K562 (cell line): Measurements from ENCODE around the gene ZNF521. TPM values are rescaled to one million over a fixed set of nuclear protein-coding genes. Genes with fewer than 3 reads are reported as not detected.

Source experiments
- ATAC-seq: fragments of 200-7000 bp; cut with Tn5 transposase; 3 replicates; pipeline ENCODE4 v1.9.1; 2020; ENCODE audit warnings: moderate library complexity
- BruUV-seq: library from RNA; stranded (reverse); fragments of 400-500 nt; replicated peaks from 2 replicates; lab custom pipeline; 2021; lab: Mats Ljungman, UMichigan
- CTCF ChIA-PET: fragments of 300-600 bp; formaldehyde crosslinking; extraction: SDS; loops from one replicate; lab custom pipeline; 2021; ENCODE audit warnings: low intra/inter-chr PET ratio; lab: Yijun Ruan, JAX
- POLR2A ChIA-PET: fragments of 300-600, 350-650 bp; sonication (Branson Sonifier 250); formaldehyde crosslinking; extraction: SDS; loops from one replicate; lab custom pipeline; 2021; ENCODE audit warnings: antibody characterized with exemption, inconsistent platforms; lab: Yijun Ruan, JAX
- DNase-seq, 4 experiments: peaks; one replicate each; pipeline versions ENCODE4 v3.0.0 to v3.0.0-alpha.2; 2011 to 2018; ENCODE audit warnings: low spot score in 3 of 4, mixed read lengths in 3 of 4; ENCODE audit errors: extremely low read depth in 1 of 4
- FAIRE-seq: peaks from 2 replicates; lab custom pipeline; 2011; peaks lifted over from hg19 to GRCh38; lab: Jason Lieb, UNC
- H2AFZ ChIP-seq: 2 replicates; pipeline ENCODE4 v1.6.0; 2011; ENCODE audit warnings: low read depth, low read length, control low read depth, inconsistent platforms
- H3K27ac ChIP-seq: fragments of 200-600 bp; 3 replicates; pipeline ENCODE4 v1.8.0; 2011; ENCODE audit warnings: low read depth, mild to moderate bottlenecking, control low read depth, inconsistent platforms, low read length, moderate library complexity, mixed read lengths; ENCODE audit errors: extremely low read depth
- H3K27me3 ChIP-seq, 2 experiments: fragments of 300-600 bp in 1 of 2; 2 replicates in 1 of 2; 3 replicates in 1 of 2; pipeline versions ENCODE4 v1.6.0 to v1.8.0; 2011; ENCODE audit warnings: inconsistent platforms in 2 of 2, low read length in 2 of 2, mild to moderate bottlenecking in 1 of 2, mixed read lengths in 1 of 2, moderate library complexity in 1 of 2; ENCODE audit not compliant: control insufficient read depth in 2 of 2, insufficient read depth in 2 of 2
- H3K36me3 ChIP-seq: fragments of 300-600 bp; 3 replicates; pipeline ENCODE4 v1.8.0; 2011; ENCODE audit warnings: mild to moderate bottlenecking, low read length, inconsistent platforms; ENCODE audit not compliant: control insufficient read depth, insufficient read depth
- H3K4me1 ChIP-seq, 2 experiments: fragments of 200-600 bp in 1 of 2; replicated peaks in 1 of 2; 2 replicates in 1 of 2; 3 replicates in 1 of 2; pipeline versions ENCODE4 v1.5.1 to v1.8.0; 2011; ENCODE audit warnings: inconsistent platforms in 2 of 2, low read length in 2 of 2, mild to moderate bottlenecking in 1 of 2, mixed read lengths in 1 of 2, moderate library complexity in 1 of 2; ENCODE audit not compliant: control insufficient read depth in 2 of 2, insufficient read depth in 2 of 2
- H3K4me2 ChIP-seq: 2 replicates; pipeline ENCODE4 v1.6.1; 2011; ENCODE audit warnings: low read length, control low read depth, inconsistent platforms, mixed read lengths; ENCODE audit not compliant: insufficient read depth
- H3K4me3 ChIP-seq: fragments of 200-600 bp; sonication (generic), shearing (Covaris generic); 2 replicates; pipeline ENCODE4 v1.5.1; 2016; ENCODE audit warnings: control low read depth, inconsistent platforms
- H3K79me2 ChIP-seq: fragments of 200-600 bp; 3 replicates; pipeline ENCODE4 v1.8.0; 2011; ENCODE audit warnings: low read length, inconsistent platforms; ENCODE audit not compliant: control insufficient read depth, insufficient read depth
- H3K9ac ChIP-seq, 2 experiments: 2 replicates each; pipeline versions ENCODE4 v1.6.0 to v1.6.1; 2011; ENCODE audit warnings: low read depth in 2 of 2, low read length in 2 of 2, control low read depth in 1 of 2, inconsistent platforms in 1 of 2, mild to moderate bottlenecking in 1 of 2, mixed read lengths in 1 of 2; ENCODE audit not compliant: insufficient read depth in 1 of 2
- H3K9me1 ChIP-seq: one replicate; pipeline ENCODE4 v1.6.0; 2011; ENCODE audit warnings: inconsistent platforms, mild to moderate bottlenecking, low read length, moderate library complexity; ENCODE audit not compliant: control insufficient read depth, insufficient read depth
- H3K9me3 ChIP-seq: replicated peaks from 2 replicates; pipeline ENCODE4 v1.5.1; 2011; ENCODE audit warnings: low read depth, low read length, inconsistent platforms; ENCODE audit not compliant: control insufficient read depth, insufficient read depth
- H4K20me1 ChIP-seq: replicated peaks from 2 replicates; pipeline ENCODE4 v1.6.1; 2011; ENCODE audit warnings: low read length, inconsistent platforms, mixed read lengths; ENCODE audit not compliant: control insufficient read depth, insufficient read depth
- GMEB1 ChIP-seq: fragments of 250-450 bp; sonication (Bioruptor Pico); IDR thresholded peaks from 2 replicates; pipeline ENCODE4 v1.4.0; 2020; ENCODE audit warnings: mild to moderate bottlenecking
- HDGF ChIP-seq: fragments of 450-650 bp; IDR thresholded peaks from 2 replicates; pipeline ENCODE4 v1.6.1; 2016
- OTX1 ChIP-seq: fragments of 450-650 bp; formaldehyde crosslinking; IDR thresholded peaks from 2 replicates; pipeline ENCODE4 v1.4.0; 2022; ENCODE audit warnings: mild to moderate bottlenecking
- SRF ChIP-seq, 2 experiments: fragments of 250-450, 450-650 bp in 1 of 2; sonication (Bioruptor Pico) in 1 of 2; sonication (generic) in 1 of 2; formaldehyde crosslinking; IDR thresholded peaks; 2 replicates each; pipeline versions ENCODE4 v1.5.0 to v1.5.1; 2020 to 2022; ENCODE audit warnings: mild to moderate bottlenecking in 1 of 2, missing genetic modification reagents in 1 of 2
- SRSF9 ChIP-seq: fragments of 200-400 bp; formaldehyde crosslinking; IDR thresholded peaks from 2 replicates; pipeline ENCODE4 v1.6.1; 2017; ENCODE audit warnings: low read depth, low read length, borderline replicate concordance
- ZBTB2 ChIP-seq: fragments of 450-650 bp; IDR thresholded peaks from 2 replicates; pipeline ENCODE4 v1.6.1; 2016; ENCODE audit warnings: antibody characterized with exemption
- WGBS: fragments of 100-300 bp; shearing (Covaris generic); methylation state at CpG from one replicate; pipeline ENCODE4 v1.1.6; 2016; ENCODE audit warnings: low coverage, mixed read lengths; ENCODE audit not compliant: insufficient coverage; ENCODE audit errors: missing lambda C conversion rate; 5-methylcytosine and 5-hydroxymethylcytosine counted together
- in situ Hi-C: fragments of 300-500 bp; cut with MboI; formaldehyde crosslinking; loops from 4 replicates; pipeline ENCODE4 v1.15.0; 2018; ENCODE audit warnings: inconsistent platforms, mixed read lengths
- intact Hi-C: fragments of 100-400 bp; cut with micrococcal nuclease; formaldehyde crosslinking; loops from 2 replicates; pipeline ENCODE4 v1.14.2; 2022
- polyA plus RNA-seq, 8 experiments: library from polyadenylated mRNA; depleted of rRNA in 4 of 8; stranded (reverse) in 5 of 8; unstranded in 3 of 8; fragments of >200 nt; fragmentation: Nextera tagmentation in 2 of 8; fragmentation: Illumina TruSeq in 1 of 8; extraction: Ambion mirVana in 2 of 8; extraction: Trizol in 1 of 8; gene quantifications; 2 replicates each; pipeline versions ENCODE4 v1.2.1 to v1.2.3, GENCODE V29; 2011 to 2014; ENCODE audit warnings: inconsistent platforms in 1 of 8, missing spikeins in 1 of 8
- total RNA-seq, 7 experiments: library from RNA; depleted of rRNA in 6 of 7; stranded (reverse); fragments of >200 nt in 6 of 7; fragmentation: Illumina TruSeq in 2 of 7; extraction: Trizol in 2 of 7; gene quantifications; 2 replicates each; pipeline versions ENCODE4 v1.2.1 to v1.2.3, GENCODE V29; 2011 to 2021; ENCODE audit warnings: low replicate concordance in 1 of 7

Gene ZNF521
- total and polyA plus RNA-seq, 9 of the 15 experiments (the other 6 are each of a cell fraction or from before 2014, with no cell fraction given): 1.2 to 5.8 (median 1.6) TPM

- no peak for ATAC-seq
- intact Hi-C loops: no loop called here
- no TSS peak for BruUV-seq
- Histone ChIP-seq H3K4me1 (no peaks in the 10 kb centered on the region), H2AFZ (no peak overlapping the region), H3K9me1 (no peaks in the 10 kb centered on the region), H3K27ac (no peak overlapping the region), H3K9ac (no peak overlapping the region), H3K4me3 (no peak overlapping the region), H3K9me3 (no peaks in the 10 kb centered on the region), H3K4me2 (no peak overlapping the region), H3K79me2 (no peaks in the 10 kb centered on the region), H3K27me3 (no peaks in the 10 kb centered on the region; a peak in 1 of 5 replicates), H3K36me3 (no peaks in the 10 kb centered on the region), H4K20me1 (no peaks in the 10 kb centered on the region)
- DNase-seq: no peak
- WGBS: 3% methylated on average over 2 of the region's 2 CpGs
- POLR2A ChIA-PET: interaction anchor here (1.3 kb wide), 1 partner anchor 10 kb away, joined by 4 read pairs; no protein-coding TSS in a partner anchor
- CTCF ChIA-PET: interaction anchor here (0.6 kb wide), 1 partner anchor 243 kb away, joined by 3 read pairs; no protein-coding TSS in a partner anchor
- in situ Hi-C loops: no loop called here
- no peak for TF ChIP-seq ZBTB2
- no peak for TF ChIP-seq HDGF
- no peak for TF ChIP-seq OTX1 (CRISPR knock-in tag)
- no peak for TF ChIP-seq GMEB1
- TF ChIP-seq SRF (CRISPR knock-in tag; IDR thresholded peaks at IDR 0.05): no peak
- TF ChIP-seq SRSF9: no peak
- no peak for FAIRE-seq
These were observed 10.1 kb downstream of the ZNF521 start for GRCh38 chr18:25341831-25342230.
